T-helper 1 cell (primary cell): ENCODE measurements around the gene NOXO1.
A peak's percentile ranks its signal among the peaks of the same experiment; 100 is the strongest.

ENCODE experiments used
- DNase-seq, 5 donors: peaks; one replicate each; pipeline ENCODE4 v3.0.0-alpha.2; 2012 to 2020

NOXO1 gene

GRCh38 chr16:2009791-2010510, 28.7 kb upstream of the NOXO1 start, which contains the start of gene ZNF598:
TSS of gene ZNF598 (minus strand) at chr16:2009821.
- peak; percentile 62 to 85 (median 71) for DNase-seq

GRCh38 chr16:2009164-2009711, 28.0 kb upstream of the NOXO1 start:
- no peak for DNase-seq

GRCh38 chr16:2008631-2009163, 27.4 kb upstream of the NOXO1 start:
- DNase-seq: peak in 1 of 5 donors; percentile 34

GRCh38 chr16:2008009-2008526, 26.8 kb upstream of the NOXO1 start:
- peak in 1 of 5 donors; percentile 37 for DNase-seq

DNA sequence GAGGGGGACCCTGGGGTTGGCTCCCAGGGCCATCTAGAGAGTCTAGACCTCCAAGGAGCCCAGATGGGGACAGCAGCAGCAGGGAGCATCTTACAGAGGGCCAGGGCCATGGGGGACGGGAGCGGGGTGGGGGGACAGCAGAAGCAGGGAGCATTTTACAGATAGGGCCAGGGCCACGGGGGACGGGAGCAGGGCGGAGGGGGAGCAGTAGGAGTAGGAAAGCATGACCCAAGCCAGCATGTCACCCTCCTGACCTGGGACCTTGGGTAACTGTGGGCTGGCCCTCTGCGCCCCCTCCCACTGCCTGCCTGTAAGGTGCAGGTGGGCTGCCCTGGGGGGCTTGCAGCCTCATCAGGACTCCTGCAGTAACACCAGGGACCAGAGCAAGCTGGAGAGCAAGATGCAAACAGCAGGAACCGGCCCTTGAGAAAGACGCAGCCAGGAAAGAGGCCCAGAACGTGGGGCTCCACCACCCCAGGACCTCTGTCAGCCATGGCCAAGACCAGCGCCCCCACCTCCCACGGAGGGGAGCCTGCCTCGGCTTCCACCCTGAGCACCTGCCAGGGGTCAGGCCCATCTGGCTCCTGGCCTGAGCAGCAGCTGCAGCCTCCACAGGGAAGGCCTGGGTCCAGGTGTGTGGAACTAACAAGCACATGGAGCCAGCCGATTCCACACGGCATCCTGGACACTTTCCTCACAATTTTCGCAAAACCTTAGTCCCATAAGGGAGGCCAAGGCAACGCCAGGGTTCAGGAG, 26.0 kb upstream of the NOXO1 start:
- DNase-seq: no peak

- no peak for DNase-seq
Observed at GRCh38 chr16:2006317-2006716, 25.0 kb upstream of the NOXO1 start.

DNA sequence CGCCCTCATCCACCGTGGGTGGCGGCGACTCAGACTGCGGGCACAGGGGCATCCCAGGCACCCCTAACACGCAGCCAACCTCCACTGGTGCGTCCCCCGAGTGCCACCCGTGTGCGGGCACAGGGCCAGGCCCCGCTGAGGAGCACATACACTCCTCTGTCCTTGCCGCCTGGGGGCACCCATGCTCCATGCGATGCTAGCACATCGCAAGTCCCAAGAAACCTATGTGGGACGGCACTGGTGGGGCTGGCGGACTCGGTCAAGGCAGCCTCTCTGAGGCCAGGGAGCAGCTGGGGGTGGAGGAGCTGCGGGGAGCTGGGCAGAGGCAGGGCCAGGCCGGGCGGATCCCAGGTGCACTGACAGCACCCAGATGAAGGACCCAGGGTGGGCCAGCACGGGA, 24.4 kb upstream of the NOXO1 start:
- no peak for DNase-seq

- DNase-seq: no peak
Observed at GRCh38 chr16:2004795-2005517, 23.7 kb upstream of the NOXO1 start.

GRCh38 chr16:2003827-2004641, 22.8 kb upstream of the NOXO1 start:
- DNase-seq: peak; percentile 66 to 85 (median 83)

GRCh38 chr16:2003231-2003826, 22.1 kb upstream of the NOXO1 start:
- no peak for DNase-seq

DNA sequence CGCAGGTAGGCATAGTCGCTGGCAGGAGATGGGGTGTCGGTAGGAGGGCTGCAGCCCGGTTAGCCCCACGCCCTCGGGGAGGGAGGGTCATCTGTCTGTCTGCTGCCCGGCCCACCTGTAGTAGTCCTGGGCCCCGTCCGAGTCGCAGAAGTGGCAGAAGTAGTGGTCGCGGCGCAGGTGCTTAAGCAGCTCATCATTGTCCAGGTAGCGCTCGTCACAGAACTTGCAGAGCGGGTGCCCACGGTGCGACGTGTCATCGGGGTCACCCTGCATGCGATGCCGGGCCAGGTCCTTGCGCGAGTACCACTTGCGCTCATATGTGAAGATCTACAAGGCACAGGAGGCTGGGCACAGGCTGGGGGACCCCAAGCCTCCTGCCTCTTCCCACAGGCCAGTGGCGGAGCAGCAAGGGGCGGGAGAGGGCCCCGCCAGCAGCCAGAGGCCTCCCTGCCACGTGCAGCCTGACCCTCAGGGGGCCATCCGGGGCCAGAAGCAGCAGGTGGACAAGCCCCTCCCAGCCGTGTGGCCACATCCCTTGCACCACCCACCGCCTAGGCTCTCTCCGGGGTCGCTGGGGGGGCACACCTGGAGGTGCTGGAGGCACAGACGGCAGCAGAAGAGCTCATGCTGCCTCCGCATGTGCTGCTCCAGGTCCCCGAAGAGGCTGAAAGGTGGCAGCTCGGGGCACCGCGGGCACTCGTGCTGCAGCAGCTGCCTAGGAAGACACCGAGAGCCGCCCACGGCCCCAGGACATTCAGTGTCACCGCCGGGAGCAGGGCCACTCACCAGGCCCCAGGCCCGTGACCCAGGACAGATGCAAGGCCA, 21.3 kb upstream of the NOXO1 start:
- DNase-seq: no peak

GRCh38 chr16:2001456-2002355, 20.4 kb upstream of the NOXO1 start:
- no peak for DNase-seq

DNA sequence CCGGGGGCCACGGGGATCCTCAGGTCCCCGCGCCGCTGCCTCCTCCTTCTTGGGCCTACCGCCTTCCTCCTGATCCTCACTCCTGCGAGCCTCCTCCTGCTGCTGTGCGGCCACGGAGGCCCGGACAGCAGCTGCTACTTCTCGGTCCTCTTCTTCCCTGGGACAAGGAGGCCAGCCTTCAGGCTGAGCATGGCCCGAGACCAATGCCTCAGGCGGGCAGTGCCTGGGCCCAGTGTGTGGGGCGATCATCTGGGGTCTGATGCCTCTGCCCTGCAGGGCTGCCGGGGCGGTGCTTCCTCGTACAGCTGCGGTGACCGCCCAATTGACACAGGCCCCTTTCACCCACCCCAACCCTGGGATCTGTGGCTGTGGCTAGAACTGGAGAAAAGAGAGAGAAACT, 19.8 kb upstream of the NOXO1 start:
- DNase-seq: no peak

- no peak for DNase-seq
Observed at GRCh38 chr16:1999866-2000514, 18.7 kb upstream of the NOXO1 start.

- no peak for DNase-seq
Observed at GRCh38 chr16:1998852-1999801, 17.9 kb upstream of the NOXO1 start.

DNA sequence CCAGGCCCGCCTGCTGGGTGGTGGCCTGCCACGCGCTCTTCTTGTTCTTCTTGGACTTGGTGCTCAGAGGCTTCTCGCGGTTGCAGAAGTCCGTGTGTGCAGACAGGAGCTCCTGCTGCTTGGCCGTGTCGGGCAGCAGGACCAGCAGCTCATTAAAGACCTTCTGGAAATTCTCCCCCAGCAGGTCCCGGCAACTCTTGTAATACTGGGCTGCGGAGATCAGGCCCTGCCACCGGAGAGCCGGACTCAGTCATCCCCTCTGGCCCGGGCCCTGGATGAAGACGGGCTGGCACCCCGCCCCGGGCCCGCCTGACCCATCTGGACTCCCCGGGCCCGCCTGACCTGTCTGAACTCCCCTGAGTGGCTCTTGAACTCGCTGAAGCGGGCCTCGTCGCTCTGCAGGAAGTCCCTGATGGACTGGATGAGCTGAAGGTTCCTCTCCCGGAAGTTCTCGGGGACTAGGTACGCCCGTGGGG, 17.1 kb upstream of the NOXO1 start:
- no peak for DNase-seq
